GM13976 (cell line): ENCODE results near the gene XRN2.
"Not testable (repeated sequence)": the region's sequence is repeated elsewhere in the genome, so short reads cannot be mapped to it uniquely, and the experiment has no call there.

Experiments used
- DNase-seq: peaks from one replicate; pipeline ENCODE4 v3.0.0; 2012; ENCODE audit warnings: low spot score
- in situ Hi-C: fragments of 300-500 bp; cut with MboI; formaldehyde crosslinking; loops from one replicate; pipeline ENCODE4 v1.12.0; 2022; ENCODE audit warnings: low sequenced_read_pairs, mixed read lengths, inconsistent platforms; ENCODE audit not compliant: unreplicated experiment
- TF ChIP-seq, protein P1 (sequence below): IDR thresholded peaks from 2 replicates; pipeline ENCODE4 v1.5.1; 2012; ENCODE audit warnings: borderline replicate concordance, mild to moderate bottlenecking; ENCODE audit not compliant: insufficient read depth; ENCODE audit errors: extremely low read depth, missing control alignments, control extremely low read depth

The XRN2 gene

DNA sequence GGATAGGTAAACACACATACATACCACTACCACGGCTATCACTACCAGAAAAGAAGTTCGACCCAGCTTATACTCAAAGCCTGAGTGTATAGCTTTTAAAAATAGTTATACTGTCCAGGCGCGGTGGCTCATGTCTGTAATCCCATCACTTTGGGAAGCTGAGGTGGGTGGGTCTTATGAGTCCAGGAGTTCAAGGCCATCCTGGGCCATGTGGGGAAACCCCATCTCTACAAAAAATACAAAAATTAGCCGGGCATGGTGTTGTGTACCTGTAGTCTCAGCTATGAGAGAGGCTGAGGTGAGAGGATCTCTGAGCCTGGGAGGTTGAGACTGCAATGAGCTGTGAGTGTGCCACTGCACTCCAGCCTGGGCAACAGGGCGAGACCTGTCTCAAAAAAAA, 61.3 kb downstream of the XRN2 start:
- TF ChIP-seq, protein P1, sequence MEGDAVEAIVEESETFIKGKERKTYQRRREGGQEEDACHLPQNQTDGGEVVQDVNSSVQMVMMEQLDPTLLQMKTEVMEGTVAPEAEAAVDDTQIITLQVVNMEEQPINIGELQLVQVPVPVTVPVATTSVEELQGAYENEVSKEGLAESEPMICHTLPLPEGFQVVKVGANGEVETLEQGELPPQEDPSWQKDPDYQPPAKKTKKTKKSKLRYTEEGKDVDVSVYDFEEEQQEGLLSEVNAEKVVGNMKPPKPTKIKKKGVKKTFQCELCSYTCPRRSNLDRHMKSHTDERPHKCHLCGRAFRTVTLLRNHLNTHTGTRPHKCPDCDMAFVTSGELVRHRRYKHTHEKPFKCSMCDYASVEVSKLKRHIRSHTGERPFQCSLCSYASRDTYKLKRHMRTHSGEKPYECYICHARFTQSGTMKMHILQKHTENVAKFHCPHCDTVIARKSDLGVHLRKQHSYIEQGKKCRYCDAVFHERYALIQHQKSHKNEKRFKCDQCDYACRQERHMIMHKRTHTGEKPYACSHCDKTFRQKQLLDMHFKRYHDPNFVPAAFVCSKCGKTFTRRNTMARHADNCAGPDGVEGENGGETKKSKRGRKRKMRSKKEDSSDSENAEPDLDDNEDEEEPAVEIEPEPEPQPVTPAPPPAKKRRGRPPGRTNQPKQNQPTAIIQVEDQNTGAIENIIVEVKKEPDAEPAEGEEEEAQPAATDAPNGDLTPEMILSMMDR, result no peak
- in situ Hi-C loops, result no loop called here
- no peak for DNase-seq

GRCh38 chr20:21365771-21366170, 62.6 kb downstream of the XRN2 start:
- in situ Hi-C loops, result no loop called here
- TF ChIP-seq, protein P1, result no peak

GRCh38 chr20:21366273-21366672, 63.1 kb downstream of the XRN2 start:
- DNase-seq, in situ Hi-C loops: not testable (repeated sequence)

More at GRCh38 chr20:21365771-21366170, 62.6 kb downstream of the XRN2 start:
- no peak for DNase-seq

DNA sequence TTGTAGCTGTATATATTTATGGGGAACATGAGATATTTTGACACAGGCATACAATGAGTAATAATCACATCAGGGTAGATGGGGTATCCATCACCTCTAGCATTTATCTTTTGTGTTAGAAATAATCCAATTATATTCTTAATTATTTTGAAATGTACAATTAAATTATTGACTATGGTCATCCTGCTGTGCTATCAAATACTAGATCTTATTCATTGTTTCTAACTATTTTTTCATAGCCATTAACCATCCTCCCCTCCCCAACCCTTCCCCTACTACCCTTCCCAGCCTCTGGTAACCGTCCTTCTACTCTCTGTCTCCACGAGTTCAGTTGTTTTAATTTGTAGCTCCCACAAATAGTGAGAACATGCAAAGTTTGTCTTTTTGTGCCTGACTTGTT, 65.7 kb downstream of the XRN2 start:
- TF ChIP-seq, protein P1, result no peak
- in situ Hi-C loops, result no loop called here
- DNase-seq, result no peak

DNA sequence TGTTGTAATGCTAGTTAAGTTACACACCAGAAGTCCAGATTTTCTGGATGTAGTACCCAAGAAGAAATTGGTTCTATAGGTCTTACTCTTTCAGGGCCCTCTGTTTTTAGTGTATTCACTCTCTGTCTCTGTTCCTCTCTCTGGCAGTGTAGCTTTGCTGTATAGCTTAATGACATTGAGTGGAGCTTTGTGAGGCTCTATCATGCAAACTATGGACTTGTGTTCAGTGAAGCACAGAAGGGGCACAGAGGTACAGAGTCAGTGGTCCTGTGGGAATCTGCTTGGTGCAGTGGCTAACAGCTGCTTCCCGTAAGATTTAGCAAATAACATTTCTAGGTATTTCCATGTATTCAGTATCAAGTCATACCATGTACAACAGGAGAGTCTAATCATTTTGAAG, 68.1 kb downstream of the XRN2 start:
- TF ChIP-seq, protein P1, result no peak
- no peak for DNase-seq
- in situ Hi-C loops, result no loop called here

DNA sequence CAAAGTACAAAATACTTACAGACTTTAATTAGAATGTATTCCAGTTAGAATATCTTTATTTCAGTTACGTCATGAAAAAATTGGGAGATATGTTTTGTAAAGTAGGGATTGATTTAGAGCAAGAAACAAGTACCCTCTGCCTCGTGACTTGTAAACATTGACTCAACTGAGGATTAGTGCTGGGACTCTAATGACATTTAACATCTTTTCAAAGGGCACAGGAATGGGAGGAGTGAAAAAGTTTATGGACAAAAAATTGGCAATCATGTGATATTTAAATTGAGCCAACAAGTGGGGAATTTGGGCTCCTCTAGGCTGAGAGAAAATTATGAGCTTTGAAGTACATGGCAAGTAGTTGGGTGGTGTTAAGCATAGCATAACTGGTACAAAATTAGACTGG, 68.9 kb downstream of the XRN2 start:
- no peak for DNase-seq
- TF ChIP-seq, protein P1, result no peak
- in situ Hi-C loops, result no loop called here

GRCh38 chr20:21373436-21373835, 70.3 kb downstream of the XRN2 start:
- DNase-seq, result no peak
- TF ChIP-seq, protein P1, result no peak
- in situ Hi-C loops, result no loop called here
